Adrenal gland (tissue), 12 donors: Measurements from ENCODE around the gene SLFN5. TPM values are rescaled to one million over a fixed set of nuclear protein-coding genes. Genes with fewer than 3 reads are reported as not detected.
A peak's percentile ranks its signal among the peaks of the same experiment; 100 is the strongest.

Experiments
- DNase-seq, 7 donors: peaks; one replicate each; pipeline ENCODE4 v3.0.0-alpha.2; 2019 to 2020
- H3K27ac ChIP-seq, 5 donors: fragments of 200-600 bp; sonication (generic) in 4 of 5; 1 replicate in 3 of 5; 2 replicates in 2 of 5; pipeline versions ENCODE4 v1.5.1 to v1.8.0; 2016 to 2020; ENCODE audit warnings: mild to moderate bottlenecking in 1 of 5
- H3K27me3 ChIP-seq: fragments of 200-600 bp; 2 replicates; pipeline ENCODE4 v1.8.0; 2021
- H3K36me3 ChIP-seq, 2 donors: fragments of 200-600 bp; replicated peaks in 1 of 2; 1 replicate in 1 of 2; 2 replicates in 1 of 2; pipeline versions ENCODE4 v1.5.1 to v1.8.0; 2018 to 2022
- H3K4me1 ChIP-seq, 2 donors: fragments of 200-600 bp; replicated peaks in 1 of 2; 1 replicate in 1 of 2; 2 replicates in 1 of 2; pipeline versions ENCODE4 v1.5.1 to v1.8.0; 2018 to 2021
- H3K4me3 ChIP-seq, 4 donors: fragments of 200-600 bp; sonication (generic) in 3 of 4; one replicate each; pipeline ENCODE4 v1.5.1; 2016 to 2018
- H3K9me3 ChIP-seq, 3 donors: fragments of 200-600 bp; sonication (generic) in 1 of 3; replicated peaks in 1 of 3; 1 replicate in 2 of 3; 2 replicates in 1 of 3; pipeline versions ENCODE4 v1.5.1 to v1.8.0; 2016 to 2021
- CTCF ChIP-seq, 6 experiments: fragments of 450-650 bp in 4 of 6; fragments of 200-600 bp in 2 of 6; sonication (generic) in 1 of 6; IDR thresholded peaks; 1 replicate in 5 of 6; 2 replicates in 1 of 6; pipeline versions ENCODE4 v1.5.1 to v1.8.0; 2016 to 2021; ENCODE audit warnings: antibody characterized with exemption in 6 of 6, mild to moderate bottlenecking in 2 of 6, moderate library complexity in 1 of 6
- POLR2A ChIP-seq, 2 donors: fragments of 450-650 bp; IDR thresholded peaks; one replicate each; pipeline ENCODE4 v1.6.1; 2017; ENCODE audit warnings: antibody characterized with exemption in 2 of 2, mild to moderate bottlenecking in 2 of 2, moderate library complexity in 1 of 2
- WGBS, 4 donors: extraction: QIAGEN DNeasy Blood & Tissue Kit in 2 of 4; methylation state at CpG; one replicate each; pipeline versions ENCODE4 v1.1.5 to v1.1.7; 2013 to 2017; 5-methylcytosine and 5-hydroxymethylcytosine counted together
- intact Hi-C, 2 donors: fragments of 100-400 bp; cut with DNase I; formaldehyde crosslinking; loops; one replicate each; pipeline versions ENCODE4 v1.14.1 to v1.15.0; 2022 to 2023
- polyA plus RNA-seq, 3 donors: library from polyadenylated mRNA; stranded (reverse); fragments of 200-250 nt in 2 of 3; fragments of 350-450 nt in 1 of 3; fragmentation: Illumina TruSeq in 1 of 3; extraction: RNeasy Lipid Tissue Mini Kit (QIAGEN cat#74804) in 1 of 3; gene quantifications; one replicate each; pipeline ENCODE4 v1.2.3, GENCODE V29; 2013 to 2014
- total RNA-seq, 9 donors: library from RNA; depleted of rRNA in 4 of 9; stranded (reverse); fragments of >200 nt in 4 of 9; fragments of 120-200 nt in 1 of 9; fragmentation: NEBNext Ultra II Directional in 1 of 9; extraction: Animal tissue kit (Norgen Biotek cat#: 25700) in 1 of 9; gene quantifications; one replicate each; pipeline versions ENCODE4 v1.1.0 to v1.2.4, GENCODE V29; 2013 to 2023
- donor health status: healthy with polysubstance abuse.
- donor health status: Bipolar disorder and iron deficiency.
- donor health status: DM: yes; HTN: yes; CAD: no.
- donor health status: DM: no; HTN: no; CAD: no.
- donor health status: DM: no; HTN: no; CAD: no.
- donor health status: DM: yes; HTN: yes; CAD: no.

The SLFN5 gene
- total and polyA plus RNA-seq, 12 donors: 3.2 to 57.8 (median 34.4) TPM

- WGBS, 4 donors: 75 to 85% (median 83%) methylated on average over 4 of the region's 4 CpGs
- Histone ChIP-seq H3K4me3 (no peak overlapping the region), H3K27ac (no peak overlapping the region), H3K4me1 (no peaks in the 10 kb centered on the region), H3K36me3 (no peaks in the 10 kb centered on the region), H3K27me3 (no peaks in the 10 kb centered on the region), H3K9me3 (no peaks in the 10 kb centered on the region)
- intact Hi-C loops: no loop called here
- TF ChIP-seq CTCF (IDR thresholded peaks at IDR 0.05): no peak
- TF ChIP-seq POLR2A (IDR thresholded peaks at IDR 0.05): no peak
- no peak for DNase-seq
Measured at GRCh38 chr17:35212668-35213067, 30.2 kb upstream of the SLFN5 start.

GRCh38 chr17:35213412-35213940 is 29.4 kb upstream of the SLFN5 start:
- WGBS, 4 donors: 58 to 77% (median 67%) methylated on average over 5 of the region's 5 CpGs
- Histone ChIP-seq H3K4me1 (peaks cover 0 to 1% of the 10 kb centered on the region in 2 donors), H3K27ac (no peak overlapping the region)

DNA sequence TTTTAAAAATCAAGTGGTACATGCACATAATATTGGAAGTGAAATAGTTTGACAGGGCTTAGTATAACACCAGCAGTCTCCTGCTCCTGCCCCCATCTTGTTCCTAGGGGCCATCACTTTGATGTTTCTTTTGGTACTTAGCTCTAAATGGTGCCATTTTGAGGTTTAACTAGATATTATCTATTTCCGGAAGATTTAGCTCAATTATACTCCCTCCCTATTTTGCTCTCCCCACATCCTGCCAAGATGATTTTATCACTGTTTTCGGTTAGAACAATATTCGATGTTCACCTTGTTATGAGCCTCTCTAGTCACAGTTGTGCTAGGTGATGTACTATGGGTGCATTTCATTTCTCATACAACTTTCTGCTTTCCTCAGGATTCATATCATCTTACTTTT is 28.7 kb upstream of the SLFN5 start:
- WGBS, 4 donors: 40 to 56% (median 49%) methylated on average over 3 of the region's 3 CpGs

More at GRCh38 chr17:35213412-35213940, 29.4 kb upstream of the SLFN5 start:
- Histone ChIP-seq H3K36me3 (no peaks in the 10 kb centered on the region), H3K9me3 (no peaks in the 10 kb centered on the region), H3K27me3 (no peaks in the 10 kb centered on the region), H3K4me3 (no peak overlapping the region)
- no peak for DNase-seq
- no peak for TF ChIP-seq CTCF (IDR thresholded peaks at IDR 0.05)
- no peak for TF ChIP-seq POLR2A (IDR thresholded peaks at IDR 0.05)
- intact Hi-C loops: no loop called here

GRCh38 chr17:35214631-35215273 is 28.1 kb upstream of the SLFN5 start:
- intact Hi-C loops: no loop called here
- Histone ChIP-seq H3K27ac (peak overlapping the region in 1 of 5 donors; percentile 27), H3K4me1 (peaks cover 0 to 6% of the 10 kb centered on the region in 2 donors)

More for the DNA sequence above, 28.7 kb upstream of the SLFN5 start:
- no peak for TF ChIP-seq POLR2A (IDR thresholded peaks at IDR 0.05)
- no peaks in the 10 kb centered on the region for H3K36me3 ChIP-seq
- H3K27me3 ChIP-seq: no peaks in the 10 kb centered on the region
- DNase-seq: no peak
- intact Hi-C loops: no loop called here
- H3K27ac ChIP-seq: no peak overlapping the region
- H3K4me3 ChIP-seq: no peak overlapping the region
- H3K4me1 ChIP-seq: peaks cover 0 to 6% of the 10 kb centered on the region in 2 donors
- no peaks in the 10 kb centered on the region for H3K9me3 ChIP-seq

More at GRCh38 chr17:35214631-35215273, 28.1 kb upstream of the SLFN5 start:
- no peak overlapping the region for H3K4me3 ChIP-seq
- no peaks in the 10 kb centered on the region for H3K27me3 ChIP-seq
- TF ChIP-seq CTCF (IDR thresholded peaks at IDR 0.05) (no peak), POLR2A (IDR thresholded peaks at IDR 0.05) (no peak)
- no peak for DNase-seq
- WGBS, 4 donors: 43 to 58% (median 45%) methylated on average over 5 of the region's 5 CpGs
- no peaks in the 10 kb centered on the region for H3K36me3 ChIP-seq
- no peaks in the 10 kb centered on the region for H3K9me3 ChIP-seq
